Neural crest cell (in vitro differentiated cells): ENCODE measurements around the gene ZNF569. TPM values are rescaled to one million over a fixed set of nuclear protein-coding genes. Genes with fewer than 3 reads are reported as not detected.

Experiments used
- DNase-seq: peaks from one replicate; pipeline ENCODE4 v3.0.0; 2021; ENCODE audit warnings: low read depth, mixed read lengths, low spot score
- H3K27ac Mint-ChIP-seq: one replicate; pipeline ENCODE4 v1.8.0; 2021; ENCODE audit warnings: mild to moderate bottlenecking, mixed read lengths; ENCODE audit not compliant: unreplicated experiment
- H3K27me3 Mint-ChIP-seq: 2 replicates; pipeline ENCODE4 v1.8.0; 2021; ENCODE audit warnings: low read depth, mild to moderate bottlenecking, mixed read lengths
- H3K36me3 Mint-ChIP-seq: 2 replicates; pipeline ENCODE4 v1.8.0; 2021; ENCODE audit warnings: low read depth, mild to moderate bottlenecking, mixed read lengths
- H3K4me1 Mint-ChIP-seq: 2 replicates; pipeline ENCODE4 v1.8.0; 2021; ENCODE audit warnings: mixed read lengths
- H3K4me3 Mint-ChIP-seq: one replicate; pipeline ENCODE4 v1.8.0; 2021; ENCODE audit warnings: mild to moderate bottlenecking, mixed read lengths
- H3K9me3 Mint-ChIP-seq: 2 replicates; pipeline ENCODE4 v1.8.0; 2021; ENCODE audit warnings: mixed read lengths
- CTCF ChIP-seq: fragments of 200-600 bp; sonication (generic); conservative IDR thresholded peaks from 2 replicates; pipeline ENCODE4 v1.5.0; 2021; ENCODE audit warnings: antibody characterized with exemption, mild to moderate bottlenecking
- total RNA-seq: library from RNA; stranded (reverse); gene quantifications from 2 replicates; pipeline ENCODE4 v1.2.1, GENCODE V29; 2021

The ZNF569 gene
- total RNA-seq, 1 donor from 2014 or later, result 12.6 TPM

- Mint-ChIP-seq H3K4me3 (peak overlapping the region; percentile 98), H3K27me3 (no peaks in the 10 kb centered on the region), H3K36me3 (peaks cover 26% of the 10 kb centered on the region), H3K9me3 (peaks cover 4% of the 10 kb centered on the region), H3K4me1 (peaks cover 33% of the 10 kb centered on the region), H3K27ac (no peak overlapping the region)
- DNase-seq, result no peak
- TF ChIP-seq CTCF, result no peak
These were observed 3.0 kb upstream of the ZNF569 start for GRCh38 chr19:37470216-37470615.

GRCh38 chr19:37468961-37469777, 1.9 kb upstream of the ZNF569 start, which contains the start of gene ZNF570:
Gene ZNF570, plus strand, starts transcription at chr19:37469356. Its CDS starts 999 bp downstream, at chr19:37470355.
- Mint-ChIP-seq H3K4me1 (peaks cover 33% of the 10 kb centered on the region), H3K9me3 (peaks cover 10% of the 10 kb centered on the region), H3K36me3 (peaks cover 33% of the 10 kb centered on the region), H3K27ac (peak within 1 kb of the TSS; percentile 99), H3K27me3 (no peaks in the 10 kb centered on the region), H3K4me3 (peak within 1 kb of the TSS; percentile 99)
- no peak for TF ChIP-seq CTCF
- DNase-seq, result peak; percentile 78

GRCh38 chr19:37467608-37468090, 405 bp upstream of the ZNF569 start:
- peak overlapping the region; percentile 99 for H3K4me3 Mint-ChIP-seq
- H3K36me3 Mint-ChIP-seq, result peaks cover 33% of the 10 kb centered on the region
- TF ChIP-seq CTCF, result no peak
- no peaks in the 10 kb centered on the region for H3K27me3 Mint-ChIP-seq
- H3K9me3 Mint-ChIP-seq, result peaks cover 10% of the 10 kb centered on the region
- H3K27ac Mint-ChIP-seq, result peak overlapping the region; percentile 95
- H3K4me1 Mint-ChIP-seq, result peaks cover 33% of the 10 kb centered on the region
- no peak for DNase-seq

- Mint-ChIP-seq H3K36me3 (peaks cover 33% of the 10 kb centered on the region), H3K9me3 (peaks cover 10% of the 10 kb centered on the region), H3K4me1 (peaks cover 33% of the 10 kb centered on the region), H3K4me3 (peak overlapping the region; percentile 99), H3K27ac (peak overlapping the region; percentile 95), H3K27me3 (no peaks in the 10 kb centered on the region)
- no peak for DNase-seq
- TF ChIP-seq CTCF, result no peak
These were observed 907 bp downstream of the ZNF569 start for GRCh38 chr19:37466277-37466797.

GRCh38 chr19:37452500-37453245, 14.6 kb downstream of the ZNF569 start:
- no peak for DNase-seq
- no peak overlapping the region for H3K27ac Mint-ChIP-seq
- no peaks in the 10 kb centered on the region for H3K27me3 Mint-ChIP-seq
- no peak for TF ChIP-seq CTCF
- peaks cover 80% of the 10 kb centered on the region for H3K36me3 Mint-ChIP-seq
- H3K4me3 Mint-ChIP-seq, result no peak overlapping the region
- H3K9me3 Mint-ChIP-seq, result peaks cover 45% of the 10 kb centered on the region
- H3K4me1 Mint-ChIP-seq, result no peaks in the 10 kb centered on the region
